HG03060 (cell line): ENCODE data around the gene MYH6.
"Not testable (repeated sequence)": the region's sequence is repeated elsewhere in the genome, so short reads cannot be mapped to it uniquely, and the experiment has no call there.

ENCODE experiments used
- ATAC-seq: cut with Tn5 transposase; IDR thresholded peaks from one replicate; pipeline ENCODE4 v1.9.1; 2021; ENCODE audit warnings: low read depth, moderate number of reproducible peaks; ENCODE audit not compliant: unreplicated experiment

Gene MYH6

DNA sequence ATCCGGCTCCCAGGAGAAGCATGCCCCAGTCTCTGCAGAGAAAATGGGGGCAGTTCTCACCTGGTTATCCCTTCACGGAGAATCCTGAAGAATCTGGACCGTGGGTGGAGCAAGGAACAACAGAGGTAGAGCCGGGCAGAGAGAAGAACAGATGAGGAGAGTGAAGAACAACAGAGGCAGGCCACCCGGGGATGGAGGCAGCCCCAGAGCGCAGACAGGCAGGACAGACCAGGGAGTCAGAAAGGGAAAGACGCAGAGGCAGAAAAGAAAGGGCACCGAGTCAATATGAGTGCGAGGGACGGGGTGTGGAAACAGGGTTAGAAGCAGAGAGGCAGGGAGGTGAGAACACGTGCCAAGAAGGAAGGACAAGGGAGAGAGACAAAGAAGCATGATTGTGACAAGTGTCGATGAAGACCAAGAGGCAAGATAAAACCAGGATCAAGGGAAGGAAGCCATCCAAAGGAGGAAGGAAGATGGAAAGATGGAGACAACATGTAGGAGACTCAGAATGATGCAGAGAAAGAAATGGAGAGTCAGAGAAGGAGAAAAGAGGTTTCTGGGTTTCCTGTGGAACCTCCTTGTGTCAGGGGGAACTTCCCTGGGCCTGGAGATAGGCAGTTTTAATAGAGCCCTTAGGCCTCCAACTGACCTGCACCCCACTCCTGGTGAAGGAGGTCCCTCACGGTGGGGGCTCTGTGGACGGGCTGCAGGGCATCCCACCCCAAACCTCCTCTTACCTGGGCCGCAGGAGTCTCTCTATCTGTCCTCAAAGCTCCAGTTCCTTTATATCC, at the start of gene MYH6:
Gene MYH6, minus strand, starts transcription at position 758 of the 791 bp plus-strand sequence. CDS start 1,050 bp downstream, outside the sequence.
- no peak for ATAC-seq

DNA sequence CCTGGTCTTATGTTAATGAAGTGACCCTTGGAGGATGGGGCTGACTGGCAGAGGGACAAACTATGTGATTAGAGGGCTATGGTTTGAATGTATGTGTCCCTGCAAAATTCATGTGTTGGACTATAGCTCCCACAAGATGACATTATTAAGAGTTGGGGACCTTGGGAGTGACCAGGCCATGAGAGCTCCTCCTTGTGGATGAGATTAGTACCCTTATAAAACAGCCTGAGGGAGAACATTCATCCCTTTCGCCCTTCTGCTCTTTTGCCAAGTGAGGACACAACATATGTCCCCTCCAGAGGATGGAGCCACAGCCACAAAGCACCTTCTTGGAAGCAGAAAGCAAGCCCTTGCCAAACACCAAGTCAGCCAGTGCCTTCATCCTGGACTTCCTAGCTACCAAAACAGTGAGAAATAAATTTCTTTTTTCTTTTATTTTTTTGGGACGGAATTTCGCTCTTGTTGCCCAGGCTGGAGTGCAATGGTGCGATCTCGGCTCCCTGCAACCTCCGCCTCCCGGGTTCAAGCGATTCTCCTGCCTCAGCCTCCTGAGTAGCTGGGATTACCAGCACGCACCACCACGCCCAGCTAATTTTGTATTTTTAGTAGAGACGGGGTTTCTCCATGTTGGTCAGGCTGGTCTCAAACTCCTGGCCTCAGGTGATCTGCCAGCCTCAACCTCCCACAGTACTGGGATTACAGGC, 49.0 kb upstream of the MYH6 start:
- not testable (repeated sequence) for ATAC-seq

DNA sequence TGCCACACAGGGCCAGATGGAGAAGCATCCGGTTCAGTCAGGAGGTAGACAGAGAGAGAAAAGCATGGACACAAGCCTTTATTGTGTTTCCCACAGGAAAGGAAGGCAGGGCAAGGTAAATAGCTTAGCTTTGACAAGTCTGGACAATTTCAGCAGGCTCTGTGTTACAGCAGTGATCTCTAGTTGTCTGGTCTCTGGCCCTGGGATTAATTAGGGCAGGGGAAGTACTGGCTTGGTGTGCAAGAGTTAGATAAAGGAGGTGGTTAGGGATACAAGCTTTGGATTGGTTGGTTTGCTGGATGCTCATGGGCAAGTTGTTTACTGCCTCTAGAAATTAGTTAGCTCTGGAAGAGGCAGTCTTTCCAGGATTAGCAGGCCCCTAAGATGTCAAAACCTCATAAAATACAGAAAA, 46.4 kb upstream of the MYH6 start:
- no peak for ATAC-seq

DNA sequence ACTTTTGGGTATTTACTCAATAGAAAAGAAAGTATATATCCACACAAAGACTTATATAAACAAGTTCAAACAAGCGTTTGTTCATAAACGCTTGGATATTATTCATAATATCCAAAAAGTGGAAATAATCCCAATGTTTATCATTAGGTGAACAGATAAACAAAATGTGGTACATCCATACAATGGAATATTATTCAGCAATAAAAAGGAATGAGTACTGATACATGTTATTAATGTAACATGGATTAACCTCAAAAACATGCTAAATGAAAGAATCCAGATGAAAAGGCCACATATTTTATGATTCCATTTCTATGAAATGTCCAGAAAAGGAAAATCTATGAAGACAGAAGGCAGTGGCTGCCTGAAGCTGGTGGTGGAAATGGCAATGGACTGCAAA, 44.2 kb upstream of the MYH6 start:
- ATAC-seq = no peak

GRCh38 chr14:23450379-23450778, 42.3 kb upstream of the MYH6 start:
- no peak for ATAC-seq

GRCh38 chr14:23449314-23449713, 41.2 kb upstream of the MYH6 start:
- no peak for ATAC-seq

- ATAC-seq = no peak
Observed at GRCh38 chr14:23447361-23448350, 39.6 kb upstream of the MYH6 start.

GRCh38 chr14:23446291-23446851, 38.3 kb upstream of the MYH6 start:
- no peak for ATAC-seq

DNA sequence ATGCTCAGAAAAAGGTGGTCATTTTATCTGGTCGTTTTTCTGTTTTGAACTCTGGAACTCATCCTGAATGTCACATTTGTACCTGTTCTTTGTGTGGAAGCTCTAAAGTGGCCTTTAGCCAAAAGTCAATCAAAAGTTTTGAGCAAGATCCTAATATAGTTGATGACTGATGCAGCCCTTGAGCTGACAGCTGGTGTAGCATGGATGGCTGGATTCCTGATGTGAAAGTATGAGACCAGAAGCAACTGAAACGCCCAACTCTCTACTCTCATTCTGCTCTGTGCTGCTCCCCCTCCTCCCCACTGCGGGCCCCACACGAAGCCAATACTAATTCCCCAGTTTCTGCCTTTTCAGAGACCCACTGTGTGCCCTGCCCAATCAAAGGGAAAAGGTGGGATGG, 37.7 kb upstream of the MYH6 start:
- ATAC-seq = no peak

DNA sequence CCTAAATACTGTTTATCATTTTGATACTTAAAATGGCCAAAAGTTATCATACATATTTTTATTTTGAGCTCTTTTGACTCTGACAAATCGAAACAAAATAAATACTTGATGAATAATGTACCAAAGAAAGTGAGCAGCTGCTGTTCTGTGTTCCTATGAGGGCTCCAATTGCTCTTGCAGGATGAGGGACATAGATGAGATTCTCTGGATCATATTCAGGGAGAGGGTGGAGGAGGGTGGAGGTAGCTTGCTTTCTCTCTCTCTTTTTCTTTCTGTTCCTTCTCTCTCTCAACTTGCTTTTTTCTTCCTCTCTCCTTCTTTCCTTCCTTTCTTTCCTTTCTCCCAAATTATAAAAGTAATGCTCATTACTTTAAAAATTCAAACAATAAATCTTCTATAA, 36.2 kb upstream of the MYH6 start:
- no peak for ATAC-seq

DNA sequence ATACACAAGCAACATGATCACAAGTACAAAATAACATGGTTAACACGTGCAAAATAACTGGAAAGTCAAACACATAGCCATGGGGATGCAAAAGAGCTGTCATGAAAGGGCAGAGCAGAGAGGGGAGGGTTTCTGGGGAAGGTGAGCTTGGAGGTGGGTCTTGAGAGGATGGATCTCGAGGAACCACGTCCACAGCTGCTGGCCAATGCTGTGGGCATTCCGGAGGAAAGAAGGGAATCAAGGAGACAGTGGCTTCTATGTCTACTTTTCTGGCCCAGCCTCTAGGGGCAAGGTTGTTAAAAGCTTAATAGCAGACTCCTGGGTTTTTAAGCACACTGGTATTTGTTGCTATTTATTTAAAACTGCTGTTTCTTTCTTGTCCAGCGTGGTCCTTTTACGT, 35.8 kb upstream of the MYH6 start:
- no peak for ATAC-seq

DNA sequence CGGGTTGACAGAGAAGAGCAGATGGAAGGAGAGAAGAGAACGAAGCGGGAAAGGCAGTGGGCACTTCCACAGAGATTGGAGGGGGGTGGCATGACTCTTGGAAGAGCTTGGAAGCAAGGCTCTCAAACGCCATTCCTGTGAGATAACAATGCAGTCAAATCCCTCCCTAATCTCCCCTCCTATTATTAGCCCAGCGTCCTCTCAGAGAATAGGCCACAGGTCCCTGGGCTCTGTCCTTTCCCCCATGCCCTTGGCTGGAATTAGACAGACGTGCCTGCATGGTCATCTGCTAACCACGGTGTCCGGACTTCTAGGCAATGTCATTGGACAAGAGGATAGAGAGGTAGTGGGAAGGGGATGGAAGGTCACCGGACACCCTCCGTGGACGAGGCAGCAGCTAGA, 35.3 kb upstream of the MYH6 start:
- ATAC-seq = no peak

DNA sequence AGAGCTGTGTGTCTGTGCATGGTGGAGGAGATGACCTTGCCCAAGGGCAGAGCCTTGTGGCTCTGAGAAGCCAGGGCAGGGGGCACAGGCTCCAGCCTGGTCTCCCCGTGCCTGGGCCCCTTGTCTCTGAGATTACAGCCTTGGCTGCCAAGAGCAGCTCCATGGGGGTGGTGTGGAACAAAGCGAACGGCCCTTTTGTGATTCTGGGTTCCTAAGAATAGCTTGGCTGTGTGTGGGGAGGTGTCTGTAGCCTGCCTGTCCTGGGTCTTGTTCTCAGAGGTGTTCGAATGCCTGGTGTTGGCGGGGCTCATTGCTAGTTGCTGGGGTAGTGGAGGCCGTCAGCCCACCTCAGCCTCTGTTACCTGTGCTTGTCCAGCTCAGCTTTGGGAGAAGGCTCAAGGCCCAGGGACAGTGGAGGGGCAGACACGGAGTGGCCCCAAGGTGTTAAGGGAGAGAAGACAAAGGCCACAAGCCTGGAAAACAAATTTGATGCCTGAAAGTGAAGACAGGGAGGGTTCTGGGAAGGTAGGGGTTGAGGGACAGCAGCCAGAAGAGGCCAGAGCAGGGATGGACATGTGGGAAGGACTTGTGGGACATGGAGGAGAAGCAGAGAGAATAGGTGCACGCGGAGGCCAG, 34.8 kb upstream of the MYH6 start:
- ATAC-seq = no peak

DNA sequence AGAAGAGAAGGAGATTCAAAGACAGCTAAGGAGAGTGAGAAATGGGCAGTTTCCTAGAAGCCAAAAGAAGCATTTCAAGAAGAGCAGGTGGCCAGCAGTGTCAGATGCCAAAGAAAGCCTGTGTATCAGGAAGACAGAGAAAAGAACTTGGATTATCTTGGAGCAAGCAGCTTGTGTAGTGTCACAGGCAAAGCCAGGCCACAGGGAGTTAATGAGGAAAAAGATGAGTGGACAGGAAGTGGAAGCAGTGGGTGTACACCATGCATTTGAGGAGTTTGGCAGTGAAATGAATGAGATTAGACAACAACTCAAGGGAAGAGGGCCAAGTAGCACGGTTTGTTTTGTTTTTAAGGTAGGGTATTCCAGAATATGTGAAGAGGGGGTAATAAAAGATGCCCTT, 33.0 kb upstream of the MYH6 start:
- no peak for ATAC-seq

DNA sequence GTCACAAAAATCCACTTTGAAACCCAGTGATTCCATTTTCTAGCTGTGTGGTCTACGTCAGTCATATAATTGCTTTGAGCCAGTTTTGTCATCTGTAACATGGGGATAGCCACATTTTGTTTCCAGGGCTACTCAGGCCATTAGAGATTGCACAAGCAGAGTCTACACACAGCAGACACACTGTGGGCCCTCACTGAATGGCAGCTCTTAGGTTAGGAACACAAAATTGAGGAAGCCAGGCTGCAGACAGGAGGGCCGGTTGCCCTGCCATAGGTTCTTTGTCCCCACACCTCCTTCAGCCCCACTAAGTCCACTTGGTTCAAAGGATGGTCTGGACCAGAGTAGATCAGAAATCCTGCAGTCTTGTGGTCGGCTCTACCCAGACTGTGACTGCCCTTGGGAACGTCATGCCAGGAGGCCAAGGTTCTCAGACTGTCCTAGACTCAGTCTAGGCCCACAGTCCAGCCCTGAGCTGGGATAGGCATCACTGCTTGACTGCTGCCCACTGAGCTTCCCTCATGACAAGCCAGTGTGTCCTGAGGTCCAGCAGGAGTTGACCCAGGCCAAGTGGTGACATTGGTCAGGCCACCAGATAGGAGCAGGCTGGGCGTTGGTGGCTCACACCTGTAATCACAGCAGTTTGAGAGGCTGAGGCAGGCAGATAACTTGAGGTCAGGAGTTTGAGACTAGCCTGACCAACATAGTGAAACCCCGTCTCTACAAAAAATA, 31.2 kb upstream of the MYH6 start:
- no peak for ATAC-seq

DNA sequence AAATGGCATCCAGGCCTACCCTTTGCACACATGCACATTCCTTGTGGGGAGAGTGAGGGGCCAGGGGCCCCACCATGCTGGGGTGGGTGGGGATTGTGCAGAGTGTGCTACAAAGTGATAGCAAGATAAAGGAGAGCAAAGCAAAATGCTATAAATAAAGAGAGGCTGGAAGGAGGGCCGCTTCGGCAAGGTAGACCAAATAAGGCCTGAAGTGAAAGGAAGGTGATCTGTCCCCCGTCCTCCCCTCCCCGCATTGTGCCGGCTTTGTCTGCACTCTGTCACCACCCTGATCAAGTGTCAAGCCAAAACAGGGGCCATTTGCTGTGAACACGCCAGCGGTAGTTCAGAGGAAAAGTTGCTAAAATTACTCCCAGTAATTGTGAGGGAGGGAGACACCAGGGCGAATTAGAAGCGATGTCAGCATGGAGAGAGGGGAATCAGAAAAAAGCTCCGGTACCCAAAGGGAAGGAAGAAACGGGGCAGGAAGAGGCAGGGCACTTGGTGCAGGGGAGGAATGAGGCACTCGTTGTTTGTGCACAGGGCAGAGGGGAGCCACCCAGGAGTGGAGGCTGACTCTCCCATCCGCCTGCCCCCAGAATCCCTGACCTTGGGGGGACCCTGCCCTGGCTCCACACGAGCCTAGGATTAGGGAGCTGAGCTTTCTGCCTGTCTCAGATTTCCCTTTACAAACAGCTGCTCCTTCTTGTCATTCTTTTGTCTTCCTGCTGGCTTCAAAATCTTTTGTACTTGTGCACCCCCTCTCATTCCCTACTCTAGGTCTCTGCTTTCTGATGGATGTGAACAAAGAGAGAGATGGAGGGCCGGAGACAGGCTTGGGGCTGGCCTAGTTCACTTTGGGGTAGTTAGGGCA, 30.3 kb upstream of the MYH6 start:
- ATAC-seq = no peak

GRCh38 chr14:23437133-23438100, 29.3 kb upstream of the MYH6 start:
- ATAC-seq = no peak
